GM18526 (cell line): ENCODE data around the gene SAMD5.
A peak's percentile ranks its signal among the peaks of the same experiment; 100 is the strongest.

Experiments used
- POLR2A ChIP-seq: IDR thresholded peaks from 3 replicates; pipeline ENCODE4 v1.6.1; 2011; ENCODE audit not compliant: insufficient read length; ENCODE audit errors: extremely low read depth

The SAMD5 gene

GRCh38 chr6:147508042-147508865 lies at the start of gene SAMD5:
Gene SAMD5 (plus strand): TSS chr6:147508690. CDS start chr6:147508929, 239 bp downstream.
- no peak for TF ChIP-seq POLR2A

DNA sequence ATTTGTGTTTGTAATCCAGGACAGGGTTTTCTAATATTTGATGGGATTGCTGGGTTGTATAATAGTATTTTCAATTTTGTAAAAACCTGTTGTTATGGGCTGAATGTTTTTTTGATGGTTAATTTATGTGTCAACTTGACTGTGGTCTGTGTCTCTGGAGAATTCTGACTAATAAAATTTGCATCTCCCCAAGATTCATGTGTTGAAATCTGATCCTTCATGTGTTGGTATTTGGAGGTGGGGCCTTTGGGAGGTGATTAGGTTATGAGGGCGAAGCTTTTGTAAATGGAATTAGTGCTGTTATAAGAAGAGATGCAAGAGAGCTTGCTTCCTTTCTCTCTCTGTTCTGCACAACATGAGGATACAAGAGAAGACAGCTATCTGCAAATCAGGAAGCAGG lies 48.7 kb upstream of the SAMD5 start:
- TF ChIP-seq POLR2A, result no peak

- no peak for TF ChIP-seq POLR2A
Measured at GRCh38 chr6:147463651-147464050, 44.8 kb upstream of the SAMD5 start.

GRCh38 chr6:147467428-147467827 lies 41.1 kb upstream of the SAMD5 start:
- TF ChIP-seq POLR2A, result no peak

DNA sequence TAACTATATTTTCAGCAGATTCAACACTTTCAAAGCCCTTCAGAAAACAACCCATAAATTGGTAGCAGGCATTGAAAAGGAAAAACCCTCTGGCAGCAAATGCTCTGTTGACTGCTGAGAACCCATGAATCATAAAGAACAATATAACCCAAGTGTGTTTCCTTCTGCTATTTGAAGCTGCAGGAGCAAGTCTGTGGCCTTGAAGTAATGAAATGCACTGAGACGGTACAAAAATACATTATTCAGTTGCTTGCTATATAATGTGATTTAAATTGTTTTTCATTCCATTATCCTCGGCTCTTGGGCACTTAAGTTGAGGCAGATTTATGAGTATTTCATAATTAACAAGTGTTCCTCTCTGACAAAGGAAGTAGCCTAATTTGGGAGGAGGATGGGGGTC lies 40.6 kb upstream of the SAMD5 start:
- no peak for TF ChIP-seq POLR2A

DNA sequence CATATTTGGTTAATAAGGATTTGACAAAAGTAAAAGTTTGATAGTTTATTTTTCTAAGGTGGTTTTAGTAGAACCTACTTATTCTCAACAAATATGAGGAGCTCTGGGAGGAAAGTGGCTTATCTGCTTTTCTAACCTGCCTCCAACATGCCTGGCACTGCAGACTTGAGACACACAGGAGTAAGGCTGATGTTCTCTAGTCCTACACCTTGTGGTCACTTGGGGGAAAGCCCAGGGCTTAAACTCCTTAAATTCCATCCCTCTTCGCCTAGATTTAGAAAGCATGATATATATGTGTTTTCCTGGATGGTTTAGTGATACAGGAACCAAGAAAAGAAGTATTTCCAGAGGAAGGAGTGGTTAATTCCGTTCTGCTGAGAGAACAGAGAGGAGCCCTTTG lies 39.9 kb upstream of the SAMD5 start:
- TF ChIP-seq POLR2A, result no peak

- no peak for TF ChIP-seq POLR2A
Measured at GRCh38 chr6:147479857-147480256, 28.6 kb upstream of the SAMD5 start.

GRCh38 chr6:147486683-147487082 lies 21.8 kb upstream of the SAMD5 start:
- TF ChIP-seq POLR2A, result no peak

DNA sequence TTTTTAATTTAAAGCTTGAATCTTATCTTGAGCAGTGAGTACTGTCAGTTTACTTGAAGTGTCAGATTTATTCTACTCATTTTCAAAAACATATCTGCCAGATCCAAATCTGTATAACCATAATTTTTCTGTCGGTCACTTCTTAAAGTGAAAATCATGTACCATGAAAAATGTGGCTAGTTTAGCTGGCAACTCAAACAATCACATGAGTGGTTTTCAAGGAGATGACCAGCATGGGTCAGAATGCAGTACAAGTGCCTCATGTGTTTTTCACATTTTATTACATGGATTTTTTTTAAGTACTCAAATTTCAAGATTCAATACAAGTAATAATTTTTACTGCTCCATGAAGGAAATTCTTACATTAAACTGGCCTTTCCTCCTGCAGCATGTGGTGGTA lies 11.0 kb upstream of the SAMD5 start:
- TF ChIP-seq POLR2A, result no peak

GRCh38 chr6:147503587-147503986 lies 4.9 kb upstream of the SAMD5 start:
- no peak for TF ChIP-seq POLR2A

DNA sequence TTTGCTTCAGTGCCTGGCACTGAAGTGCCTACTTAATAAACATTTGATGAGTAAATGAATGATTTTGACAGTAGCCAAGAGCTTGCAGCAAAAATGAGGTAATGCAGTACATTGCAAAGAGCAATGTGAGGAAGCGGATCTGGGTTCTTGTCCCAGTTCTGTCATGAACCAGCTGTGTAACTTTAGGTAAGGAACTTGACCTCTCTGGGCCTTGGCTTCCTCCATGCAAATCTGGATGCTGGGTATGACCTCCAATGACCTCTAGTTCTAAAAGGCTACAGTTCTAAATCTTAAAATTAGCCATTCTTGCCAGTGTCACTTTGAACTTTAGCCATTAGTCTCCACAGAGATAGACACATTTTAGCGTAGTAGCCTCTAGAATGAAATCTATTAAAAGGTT lies 3.6 kb upstream of the SAMD5 start:
- TF ChIP-seq POLR2A, result no peak

DNA sequence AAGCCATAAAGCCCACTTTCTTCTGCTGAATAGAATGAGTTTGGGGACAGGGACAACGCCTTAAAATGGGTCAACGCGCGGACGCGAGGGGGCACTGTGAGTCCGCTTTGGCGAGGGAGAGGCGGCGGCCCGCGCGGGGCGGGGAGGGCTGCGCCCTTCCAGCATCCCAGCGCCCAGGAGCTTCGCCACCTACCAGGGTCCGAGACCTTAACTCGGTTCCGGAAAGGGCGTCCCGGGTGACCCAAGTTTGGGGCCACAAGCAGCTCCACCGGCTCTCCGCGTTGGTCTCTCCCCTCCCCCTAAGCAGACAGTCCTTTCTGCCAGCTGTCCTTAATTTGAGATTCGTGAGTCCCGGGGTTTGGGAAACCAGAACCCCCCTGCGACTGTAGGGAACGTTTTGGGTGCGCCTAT lies 1.8 kb upstream of the SAMD5 start:
- no peak for TF ChIP-seq POLR2A

- TF ChIP-seq POLR2A, result no peak
Measured at GRCh38 chr6:147507162-147508041, 1.1 kb upstream of the SAMD5 start.

DNA sequence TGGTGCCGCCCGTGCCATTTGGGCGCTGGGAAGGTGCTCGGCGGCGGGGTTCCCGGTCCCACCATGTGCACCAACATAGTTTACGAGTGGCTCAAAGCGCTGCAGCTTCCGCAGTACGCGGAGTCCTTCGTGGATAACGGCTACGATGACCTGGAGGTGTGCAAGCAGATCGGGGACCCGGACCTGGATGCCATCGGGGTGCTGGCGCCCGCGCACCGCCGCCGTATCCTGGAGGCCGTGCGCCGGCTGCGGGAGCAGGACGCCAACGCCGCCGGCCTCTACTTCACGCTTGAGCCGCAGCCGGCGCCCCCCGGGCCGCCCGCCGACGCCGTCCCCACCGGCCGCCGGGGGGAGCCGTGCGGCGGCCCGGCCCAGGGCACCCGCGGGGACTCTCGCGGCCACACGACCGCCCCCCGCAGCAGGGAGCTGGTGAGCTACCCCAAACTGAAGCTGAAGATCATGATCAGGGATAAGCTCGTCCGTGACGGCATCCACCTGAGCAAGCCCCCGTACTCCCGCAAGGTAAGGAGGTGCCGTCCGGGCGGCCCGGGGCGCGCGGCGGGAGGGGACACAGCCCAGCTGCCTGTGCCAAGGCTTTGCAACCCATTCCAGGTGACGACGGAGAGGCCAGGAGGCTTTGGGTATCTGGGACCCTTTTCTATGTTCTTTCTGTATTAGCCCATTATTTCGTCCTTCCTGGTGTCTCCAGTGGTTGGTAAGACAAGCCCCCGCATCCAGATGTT lies 547 bp downstream of the SAMD5 start:
- no peak for TF ChIP-seq POLR2A

GRCh38 chr6:147509891-147510290 lies 1.4 kb downstream of the SAMD5 start:
- TF ChIP-seq POLR2A, result peak; percentile 17
